IPS-20b (cell line): ENCODE data around the gene EPOP.

ENCODE experiments used
- H3K27ac ChIP-seq: one replicate; pipeline ENCODE4 v1.5.1; 2013; ENCODE audit warnings: low read length
- H3K27me3 ChIP-seq: 2 replicates; pipeline ENCODE4 v1.6.1; 2013; ENCODE audit warnings: mild to moderate bottlenecking, low read length, inconsistent platforms; ENCODE audit not compliant: insufficient read depth
- H3K36me3 ChIP-seq: 2 replicates; pipeline ENCODE4 v1.6.1; 2013; ENCODE audit warnings: low read depth, mild to moderate bottlenecking, inconsistent platforms, low read length, moderate library complexity; ENCODE audit not compliant: insufficient read depth
- H3K4me1 ChIP-seq: 2 replicates; pipeline ENCODE4 v1.6.1; 2013; ENCODE audit warnings: mild to moderate bottlenecking, control low read depth, inconsistent platforms, low read length, moderate library complexity; ENCODE audit not compliant: insufficient read depth
- H3K4me3 ChIP-seq: 2 replicates; pipeline ENCODE4 v1.5.1; 2013; ENCODE audit warnings: mild to moderate bottlenecking, low read length, inconsistent platforms
- H3K9ac ChIP-seq: 2 replicates; pipeline ENCODE4 v1.6.1; 2013; ENCODE audit warnings: low read depth, mild to moderate bottlenecking, inconsistent platforms, low read length, moderate library complexity
- H3K9me3 ChIP-seq: 2 replicates; pipeline ENCODE4 v1.6.1; 2013; ENCODE audit warnings: mild to moderate bottlenecking, low read depth, low read length, inconsistent platforms; ENCODE audit not compliant: insufficient read depth

The EPOP gene

DNA sequence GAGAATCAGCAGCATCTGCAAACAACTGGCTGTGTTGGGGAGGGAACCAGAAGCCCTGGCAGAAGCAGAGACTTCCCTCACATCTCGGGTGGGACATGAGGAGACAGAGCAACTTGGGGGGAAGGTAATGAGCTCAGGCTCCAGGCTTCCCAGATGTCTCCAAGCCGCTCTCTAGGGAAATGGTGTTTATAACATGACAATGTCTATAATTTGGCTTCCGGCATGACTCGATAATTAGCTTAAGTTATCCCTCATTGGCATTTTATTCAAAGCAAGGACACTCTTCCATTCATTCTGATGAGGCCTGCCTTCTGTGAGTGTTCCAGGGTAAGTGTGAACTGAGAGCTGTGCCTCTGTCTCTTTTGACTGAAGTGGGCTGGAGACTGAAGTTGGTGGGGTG, 15.6 kb upstream of the EPOP start:
- no peak overlapping the region for H3K9ac ChIP-seq
- H3K36me3 ChIP-seq, result no peaks in the 10 kb centered on the region
- no peaks in the 10 kb centered on the region for H3K4me1 ChIP-seq
- H3K27ac ChIP-seq, result no peak overlapping the region
- no peak overlapping the region for H3K4me3 ChIP-seq
- H3K27me3 ChIP-seq, result peaks cover 19% of the 10 kb centered on the region
- H3K9me3 ChIP-seq, result no peaks in the 10 kb centered on the region

DNA sequence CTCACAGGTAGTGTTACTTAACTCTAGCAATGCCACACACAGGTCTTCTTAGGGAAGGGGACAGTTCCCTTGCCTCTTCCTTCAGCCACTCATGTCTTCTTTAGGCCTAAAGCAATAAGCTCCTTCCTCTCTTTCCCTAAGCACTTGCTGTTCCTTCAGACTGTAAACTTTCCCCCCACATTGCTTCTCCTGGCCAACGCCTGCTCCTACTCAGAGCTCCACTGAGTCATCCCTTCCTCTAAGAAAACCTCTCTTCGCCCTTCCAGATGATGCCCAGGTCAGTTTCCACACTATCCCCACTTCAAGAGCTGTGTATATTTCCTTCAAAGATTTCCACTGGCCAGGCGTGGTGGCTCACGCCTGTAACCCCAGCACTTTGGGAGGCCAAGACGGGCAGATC, 12.5 kb upstream of the EPOP start:
- H3K36me3 ChIP-seq, result no peaks in the 10 kb centered on the region
- no peaks in the 10 kb centered on the region for H3K9me3 ChIP-seq
- no peak overlapping the region for H3K27ac ChIP-seq
- peaks cover 10% of the 10 kb centered on the region; the same call in 1 of the 2 replicates for H3K27me3 ChIP-seq
- no peak overlapping the region for H3K4me3 ChIP-seq
- no peak overlapping the region for H3K9ac ChIP-seq
- H3K4me1 ChIP-seq, result no peaks in the 10 kb centered on the region

DNA sequence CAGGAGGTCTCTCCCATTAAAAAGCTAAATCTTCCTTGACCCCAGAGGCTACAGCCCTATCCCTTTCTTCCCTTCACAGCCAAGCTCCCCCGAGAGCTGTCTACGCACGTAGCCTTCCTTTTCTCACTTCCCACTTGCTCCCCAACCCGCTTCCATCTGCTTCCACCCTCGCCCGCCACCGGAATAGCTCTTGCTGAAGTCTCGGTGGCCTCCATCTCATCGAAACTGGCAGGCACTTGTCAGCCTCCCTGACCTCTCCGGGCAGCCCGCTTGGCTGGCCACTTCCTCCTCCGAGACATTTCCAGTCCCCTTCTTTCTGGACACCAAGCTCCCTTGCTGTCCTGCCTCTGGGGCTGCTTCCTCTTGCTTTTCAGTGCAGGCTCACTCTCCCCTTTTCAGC, 10.7 kb upstream of the EPOP start:
- Histone ChIP-seq H3K27me3 (peaks cover 6% of the 10 kb centered on the region; the same call in 1 of the 2 replicates), H3K9me3 (no peaks in the 10 kb centered on the region), H3K27ac (no peak overlapping the region), H3K9ac (no peak overlapping the region), H3K4me3 (no peak overlapping the region), H3K36me3 (no peaks in the 10 kb centered on the region), H3K4me1 (no peaks in the 10 kb centered on the region)

DNA sequence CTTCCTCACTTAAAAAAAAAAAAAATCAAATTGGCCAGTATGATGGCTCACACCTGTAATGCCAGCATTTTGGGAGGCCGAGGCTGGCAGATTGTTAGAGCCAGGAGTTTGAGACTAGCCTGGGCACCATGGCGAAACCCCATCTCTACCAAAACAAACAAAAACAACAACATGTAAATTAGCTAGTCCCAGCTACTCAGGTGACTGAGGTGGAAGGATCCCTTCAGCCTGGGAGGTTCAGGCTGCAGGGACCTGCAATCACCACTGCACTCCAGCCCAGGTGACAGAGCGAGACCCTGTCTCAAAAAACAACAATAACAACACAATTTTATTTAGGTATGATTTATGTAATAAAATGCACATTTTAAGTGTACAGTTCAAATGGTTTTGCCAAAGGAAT, 6.3 kb upstream of the EPOP start:
- Histone ChIP-seq H3K27me3 (peaks cover 9% of the 10 kb centered on the region), H3K9me3 (no peaks in the 10 kb centered on the region), H3K9ac (no peak overlapping the region), H3K36me3 (no peaks in the 10 kb centered on the region), H3K27ac (no peak overlapping the region), H3K4me3 (no peak overlapping the region), H3K4me1 (no peaks in the 10 kb centered on the region)

DNA sequence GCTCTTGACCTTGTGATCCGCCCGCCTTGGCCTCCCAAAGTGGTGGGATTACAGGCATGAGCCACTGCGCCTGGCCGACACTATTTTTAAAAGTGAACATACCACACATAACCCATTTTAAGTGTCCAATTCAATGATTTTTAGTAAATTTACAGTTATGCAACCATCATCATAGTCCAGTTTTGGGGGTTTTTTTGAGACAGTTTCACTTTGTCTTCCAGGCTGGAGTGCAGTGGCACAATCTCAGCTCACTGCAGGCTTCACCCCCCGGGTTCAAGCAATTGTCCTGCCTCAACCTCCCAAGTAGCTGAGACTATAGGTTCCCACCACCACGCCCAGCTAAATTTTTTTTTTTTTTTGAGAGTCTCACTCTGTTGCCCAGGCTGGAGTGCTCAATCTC, 3.1 kb upstream of the EPOP start:
- H3K27me3 ChIP-seq, result peaks cover 42% of the 10 kb centered on the region
- H3K9me3 ChIP-seq, result no peaks in the 10 kb centered on the region
- H3K4me3 ChIP-seq, result no peak overlapping the region
- no peak overlapping the region for H3K9ac ChIP-seq
- no peak overlapping the region for H3K27ac ChIP-seq
- H3K36me3 ChIP-seq, result no peaks in the 10 kb centered on the region
- H3K4me1 ChIP-seq, result peaks cover 3% of the 10 kb centered on the region; the same call in 1 of the 2 replicates

DNA sequence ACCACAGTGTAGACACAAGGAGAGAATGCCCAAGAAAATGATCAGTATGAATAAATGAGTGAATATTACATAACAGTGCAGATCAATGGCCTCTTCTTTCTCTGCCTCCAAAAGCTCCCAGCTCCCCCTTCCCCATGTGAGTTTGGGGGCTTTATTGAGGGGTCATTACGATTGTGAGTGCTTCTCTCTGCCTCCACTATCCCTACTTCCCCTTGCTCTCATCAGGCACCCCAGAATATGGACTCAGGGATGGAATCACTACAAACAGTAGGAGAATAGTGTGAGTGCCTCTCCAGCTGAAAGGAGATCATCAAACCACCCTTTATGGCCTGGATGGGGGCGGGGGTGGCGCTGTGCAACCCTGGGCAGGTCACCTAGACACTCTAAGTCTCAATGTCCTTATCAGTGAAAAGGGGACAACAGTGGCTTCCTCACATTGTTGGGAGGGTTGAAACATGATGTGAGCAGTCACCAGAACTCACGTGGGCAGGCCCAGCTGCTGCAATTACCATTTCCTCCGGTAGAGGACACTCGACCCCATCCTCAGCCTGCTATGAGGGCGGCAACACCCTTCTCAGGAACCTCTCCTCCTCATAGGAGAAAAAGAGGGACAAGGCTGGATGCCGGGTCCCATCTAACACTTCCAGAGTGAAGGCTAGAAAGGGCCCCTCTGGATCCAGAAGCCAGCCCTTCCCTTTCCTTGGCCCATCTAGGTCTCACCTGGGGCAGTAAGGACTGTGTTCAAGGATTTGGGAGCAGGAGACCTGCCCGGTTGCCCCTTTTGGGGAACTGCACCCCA, 2.1 kb upstream of the EPOP start:
- Histone ChIP-seq H3K9ac (no peak overlapping the region), H3K4me1 (peaks cover 6% of the 10 kb centered on the region; the same call in 1 of the 2 replicates), H3K4me3 (no peak overlapping the region), H3K9me3 (no peaks in the 10 kb centered on the region), H3K27ac (no peak overlapping the region), H3K36me3 (no peaks in the 10 kb centered on the region), H3K27me3 (peaks cover 51% of the 10 kb centered on the region)

DNA sequence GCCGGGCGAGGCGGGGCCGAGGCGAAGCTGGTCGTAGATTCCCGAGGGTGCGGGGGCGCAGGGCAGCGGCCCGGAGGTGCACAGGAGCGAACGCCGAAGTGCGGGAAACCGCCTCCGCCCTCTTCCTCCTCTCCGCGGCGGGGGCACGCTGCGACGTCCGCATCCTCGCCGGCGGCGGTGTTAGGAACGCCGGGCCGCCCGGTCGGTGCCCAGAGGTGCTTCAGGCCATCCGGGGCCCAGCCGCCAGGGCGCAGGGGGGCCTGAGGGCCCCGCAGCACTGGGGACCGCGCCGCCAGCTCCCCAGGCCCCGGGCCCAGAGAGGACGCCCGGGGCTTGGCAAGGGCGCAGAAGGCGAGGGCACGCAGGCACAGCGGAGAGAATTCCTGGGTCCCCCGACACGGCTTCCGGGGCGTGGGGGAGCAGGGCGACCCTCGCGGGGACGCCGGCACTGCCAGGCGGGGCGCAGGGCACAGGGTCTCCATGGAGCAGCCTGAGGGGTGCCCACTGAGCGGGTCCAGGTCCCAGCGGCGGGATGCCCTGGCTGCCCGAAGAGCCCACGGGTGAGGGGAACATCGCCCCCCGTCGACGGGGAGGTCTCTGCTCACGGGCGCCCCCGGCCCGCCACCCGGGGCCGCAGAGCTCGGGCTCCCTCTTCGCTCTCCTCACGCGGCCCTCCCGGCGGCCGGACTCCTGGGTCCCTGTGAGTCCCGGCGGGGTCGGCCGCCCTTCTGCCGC, 576 bp downstream of the EPOP start:
- Histone ChIP-seq H3K27me3 (peaks cover 78% of the 10 kb centered on the region), H3K4me3 (peak overlapping the region; percentile 55; the same call in 1 of the 2 replicates), H3K36me3 (no peaks in the 10 kb centered on the region), H3K9me3 (no peaks in the 10 kb centered on the region), H3K9ac (no peak overlapping the region), H3K27ac (no peak overlapping the region), H3K4me1 (peaks cover 8% of the 10 kb centered on the region; the same call in 1 of the 2 replicates)

DNA sequence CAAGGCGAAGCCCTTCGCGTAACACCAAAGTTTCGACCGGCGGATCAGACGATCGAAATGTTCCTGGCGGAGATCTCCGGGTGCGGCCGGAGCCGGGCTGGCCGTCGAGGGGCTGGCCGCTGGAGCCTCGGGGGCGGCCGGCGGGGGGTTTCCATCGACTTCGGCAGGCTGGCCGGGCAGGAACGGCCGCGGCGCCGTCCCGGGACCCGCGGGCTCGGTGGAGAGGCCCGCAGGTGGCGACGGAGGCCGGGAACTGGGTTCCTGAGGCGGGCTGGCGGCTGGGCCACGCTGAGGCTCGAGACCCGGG, 1.1 kb downstream of the EPOP start:
- Histone ChIP-seq H3K4me1 (peaks cover 8% of the 10 kb centered on the region; the same call in 1 of the 2 replicates), H3K4me3 (peak overlapping the region; percentile 55; the same call in 1 of the 2 replicates), H3K36me3 (no peaks in the 10 kb centered on the region), H3K9me3 (no peaks in the 10 kb centered on the region), H3K27me3 (peaks cover 83% of the 10 kb centered on the region), H3K27ac (no peak overlapping the region), H3K9ac (no peak overlapping the region)

DNA sequence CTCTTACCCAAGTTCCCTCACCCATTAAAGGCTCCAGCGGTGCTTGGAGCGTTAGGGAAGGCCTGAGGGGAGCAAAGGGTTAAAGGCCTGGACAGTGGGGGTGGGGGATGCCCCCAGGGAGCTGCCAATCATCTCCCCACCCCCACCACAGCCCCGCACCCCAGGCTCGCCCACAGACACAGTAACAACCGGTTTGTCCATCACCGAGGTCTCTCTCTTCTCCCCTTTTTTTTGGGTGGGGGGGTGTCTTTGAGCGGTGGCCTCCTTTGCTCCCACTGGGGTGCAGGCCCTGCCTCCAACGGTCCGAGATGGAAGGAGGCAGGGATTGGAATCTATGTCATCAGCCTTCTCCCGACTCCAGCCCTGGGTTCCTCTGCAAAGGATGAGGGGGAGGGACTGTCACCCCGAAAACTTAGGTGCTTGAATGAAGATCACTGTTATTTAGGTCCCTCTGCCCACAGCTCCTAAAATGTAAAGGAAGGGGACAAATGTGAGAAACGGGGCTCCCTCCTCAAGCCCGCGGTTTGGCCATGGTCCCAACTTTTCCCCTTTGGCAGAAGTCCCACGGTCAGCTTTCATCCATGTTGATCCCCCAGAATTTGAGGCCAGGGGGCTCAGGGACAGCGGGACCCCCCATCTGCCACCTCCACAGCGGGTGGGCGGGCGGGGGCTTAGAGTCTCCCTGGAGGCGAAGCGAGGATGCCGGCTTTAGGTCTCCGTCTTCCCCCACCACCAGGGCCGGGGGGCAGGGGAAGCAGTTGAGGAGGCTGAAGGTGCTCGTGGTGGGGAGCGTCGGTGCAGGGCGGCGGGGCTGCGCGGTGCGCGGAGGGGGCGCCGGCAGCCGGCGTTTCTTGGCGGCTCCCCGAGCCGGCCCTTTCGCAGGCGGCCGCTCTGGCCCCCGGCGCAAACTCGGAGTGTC, 1.7 kb downstream of the EPOP start:
- Histone ChIP-seq H3K4me1 (peaks cover 8% of the 10 kb centered on the region; the same call in 1 of the 2 replicates), H3K27ac (no peak overlapping the region), H3K4me3 (peak overlapping the region; percentile 72), H3K9me3 (no peaks in the 10 kb centered on the region), H3K9ac (no peak overlapping the region), H3K27me3 (peaks cover 89% of the 10 kb centered on the region), H3K36me3 (no peaks in the 10 kb centered on the region)

DNA sequence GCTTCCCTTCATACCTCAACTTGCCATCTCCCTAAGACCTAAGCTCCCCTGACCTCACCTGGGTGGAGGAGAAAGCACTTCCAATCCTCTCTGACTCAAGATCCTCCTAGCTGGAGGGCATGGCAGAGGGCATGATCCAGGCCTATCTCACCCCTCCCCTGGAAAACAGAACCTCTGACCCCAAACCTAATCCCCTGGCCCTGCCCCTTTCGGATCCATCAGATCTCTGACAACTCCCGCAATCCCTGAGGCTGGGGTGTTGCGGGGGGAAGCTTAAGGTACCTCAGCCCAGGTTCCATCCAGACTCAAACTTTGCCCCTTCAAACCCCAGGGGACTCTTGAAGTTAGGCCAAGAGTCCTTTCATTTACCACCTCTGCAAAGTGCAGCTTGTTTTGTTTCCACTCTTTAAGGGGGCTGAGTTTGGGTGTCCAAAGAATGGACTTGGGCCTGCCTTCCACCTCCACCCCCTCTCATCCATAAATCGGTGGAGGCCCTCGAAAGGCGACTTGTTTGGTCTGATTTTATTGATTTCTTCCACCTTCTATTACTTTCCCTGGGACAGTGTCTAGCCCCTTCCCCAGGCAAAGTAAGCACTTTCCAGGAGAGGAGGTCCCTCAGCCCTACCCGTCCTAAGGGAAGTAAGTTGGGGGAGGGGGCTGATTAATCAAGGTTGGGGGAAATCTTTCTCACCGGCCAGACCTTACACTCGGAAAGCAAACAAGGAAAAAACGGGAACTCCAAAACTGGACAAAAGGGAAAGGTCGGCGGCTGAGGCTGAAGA, 2.6 kb downstream of the EPOP start:
- H3K27ac ChIP-seq, result no peak overlapping the region

DNA sequence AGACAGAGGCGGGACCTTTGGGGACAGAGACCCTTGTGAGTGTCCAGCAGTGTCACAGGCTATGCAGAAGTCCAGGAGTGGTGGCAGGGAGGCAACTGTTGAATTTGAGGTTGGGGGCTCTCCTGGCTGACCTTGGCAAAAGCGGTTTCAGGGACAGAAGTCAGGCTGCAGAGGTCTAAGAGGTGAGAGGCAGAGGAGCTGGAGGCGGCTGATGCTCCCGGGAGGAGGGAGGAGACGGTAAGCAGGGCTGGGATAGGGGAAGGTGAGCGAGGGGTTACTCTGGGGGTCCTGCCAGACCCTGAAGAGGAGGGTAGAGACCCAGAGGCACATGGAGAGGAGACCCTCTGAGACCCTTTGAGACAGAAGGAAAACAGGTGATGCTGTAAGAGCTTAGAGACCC, 5.2 kb downstream of the EPOP start:
- Histone ChIP-seq H3K27me3 (peaks cover 70% of the 10 kb centered on the region), H3K9me3 (no peaks in the 10 kb centered on the region), H3K4me3 (no peak overlapping the region), H3K27ac (no peak overlapping the region), H3K4me1 (peaks cover 5% of the 10 kb centered on the region; the same call in 1 of the 2 replicates), H3K9ac (no peak overlapping the region), H3K36me3 (no peaks in the 10 kb centered on the region)

More for the DNA sequence above, 2.6 kb downstream of the EPOP start:
- no peaks in the 10 kb centered on the region for H3K9me3 ChIP-seq
- H3K9ac ChIP-seq, result no peak overlapping the region
- H3K27me3 ChIP-seq, result peaks cover 95% of the 10 kb centered on the region
- peak overlapping the region; percentile 72 for H3K4me3 ChIP-seq
- H3K4me1 ChIP-seq, result peaks cover 8% of the 10 kb centered on the region; the same call in 1 of the 2 replicates
- no peaks in the 10 kb centered on the region for H3K36me3 ChIP-seq
